ENCODE measurements around the gene AQP12A.
"Not testable (repeated sequence)": the region's sequence is repeated elsewhere in the genome, so short reads cannot be mapped to it uniquely, and the experiment has no call there.

AQP12A gene

DNA sequence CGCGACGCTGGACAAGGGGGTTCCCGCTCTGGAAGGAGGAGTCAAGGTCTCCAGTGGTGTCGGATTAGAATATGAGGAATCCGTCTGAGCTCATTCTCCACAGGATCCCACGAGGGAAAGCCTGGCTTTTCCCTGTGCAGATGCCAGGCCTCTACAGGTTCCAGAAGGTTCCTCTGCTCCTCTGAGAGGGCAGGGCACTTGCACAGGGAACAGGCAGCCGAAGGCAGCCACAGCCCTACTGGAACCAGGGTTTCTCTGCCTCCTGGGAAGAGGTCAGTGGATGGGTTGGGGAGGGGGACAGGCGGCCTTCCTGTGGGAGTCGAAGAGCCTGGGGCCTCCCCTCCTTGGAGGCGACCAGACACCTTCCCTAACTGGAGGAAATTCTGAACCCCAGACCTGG, 1.7 kb upstream of the AQP12A start:
- no peak for DNase-seq

DNA sequence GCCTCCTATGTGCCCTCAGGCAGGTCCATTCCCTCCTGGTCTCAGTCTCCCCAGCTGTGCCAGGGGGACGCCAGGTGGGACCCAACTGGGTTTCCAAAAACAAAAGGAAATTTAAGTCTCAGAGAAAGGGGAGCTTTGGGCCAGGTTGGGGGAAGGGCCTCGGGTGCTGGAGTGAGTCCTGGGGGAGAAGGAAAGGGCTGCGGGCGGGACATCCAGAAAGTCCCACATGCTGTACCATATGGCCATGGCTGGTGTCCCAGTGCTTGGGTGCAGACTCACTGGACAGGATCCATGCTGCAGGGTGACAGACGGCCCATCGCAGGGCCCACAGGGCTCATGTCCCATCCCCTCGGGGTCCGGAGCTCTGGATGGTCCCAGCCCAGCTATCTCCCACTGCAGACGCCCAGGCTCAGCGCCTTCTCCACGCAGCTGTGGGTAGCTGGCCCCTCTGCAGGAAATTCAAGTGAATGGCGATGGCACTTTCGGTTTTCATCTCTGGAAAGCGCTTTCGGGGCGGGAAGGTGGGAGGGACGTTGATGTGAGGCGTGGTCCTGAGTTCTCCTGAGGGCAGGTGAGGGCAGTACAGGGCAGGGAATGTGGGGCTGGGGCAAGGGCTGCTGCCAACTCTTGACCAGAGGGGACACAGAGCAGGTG, 1.1 kb upstream of the AQP12A start:
- DNase-seq = not testable (repeated sequence)

DNA sequence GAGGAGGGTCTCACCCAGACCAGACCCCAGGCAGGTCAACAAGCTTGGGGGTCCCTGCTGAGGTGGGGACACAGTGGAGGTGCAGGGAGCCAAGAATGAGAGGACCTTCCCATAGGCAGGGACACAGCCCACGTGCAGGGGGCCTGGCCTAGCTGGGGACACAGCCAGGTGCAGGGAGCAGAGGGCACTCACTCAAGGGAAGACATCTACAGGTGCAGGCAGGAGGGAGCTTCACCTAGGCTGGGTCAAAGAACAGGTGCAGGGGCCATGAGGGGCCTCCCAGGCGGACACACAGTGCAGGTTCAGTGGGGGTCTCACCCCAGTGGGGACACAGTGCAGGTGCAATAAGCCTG, 615 bp upstream of the AQP12A start:
- DNase-seq = not testable (repeated sequence)

DNA sequence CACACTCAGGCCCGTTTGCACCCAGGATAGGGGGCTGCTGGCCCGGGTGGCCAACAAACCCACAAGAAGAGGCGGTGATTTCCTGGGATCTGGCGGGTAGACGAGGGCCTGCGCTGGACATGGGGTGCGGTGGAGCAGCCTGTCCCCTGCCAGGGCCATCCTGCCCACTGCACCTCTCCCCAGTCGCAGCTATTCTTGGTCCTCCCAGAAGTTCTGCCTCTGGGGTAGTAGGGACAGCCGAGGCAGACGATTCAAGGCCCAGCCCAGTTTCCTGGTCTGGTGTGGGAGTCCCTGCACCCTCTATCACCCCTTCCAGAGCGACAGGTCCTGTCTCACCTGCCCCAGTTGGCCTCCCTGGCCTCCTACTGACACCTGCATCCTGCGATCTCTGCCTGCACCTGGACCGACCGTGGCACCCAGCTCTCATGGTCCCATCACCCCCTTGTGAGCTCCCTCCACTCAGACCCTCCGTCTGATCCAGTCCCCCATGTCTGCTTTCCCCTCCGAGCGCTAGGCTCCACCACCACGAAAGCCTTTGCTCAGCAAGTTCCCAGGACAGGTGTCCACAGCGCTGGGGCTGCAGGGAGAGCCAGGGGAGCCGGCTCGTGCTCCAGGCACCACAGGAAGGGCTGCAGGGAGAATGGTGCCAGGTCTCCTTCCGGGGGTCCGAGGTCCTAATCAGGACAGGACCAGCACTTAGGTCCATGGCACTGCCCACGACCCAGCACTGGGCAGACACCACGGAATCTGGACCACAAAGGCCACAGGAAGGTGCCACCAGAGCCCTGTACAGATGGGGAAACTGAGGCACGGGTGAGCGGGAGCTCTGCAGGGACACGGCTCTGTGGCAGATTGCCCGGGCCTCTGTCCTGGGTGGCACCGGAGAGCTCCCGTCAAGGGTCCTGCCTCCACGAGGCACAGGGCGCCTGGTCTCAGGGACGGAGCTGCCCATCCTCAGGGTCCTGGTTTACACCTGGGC, 1.2 kb downstream of the AQP12A start:
- DNase-seq = not testable (repeated sequence)

DNA sequence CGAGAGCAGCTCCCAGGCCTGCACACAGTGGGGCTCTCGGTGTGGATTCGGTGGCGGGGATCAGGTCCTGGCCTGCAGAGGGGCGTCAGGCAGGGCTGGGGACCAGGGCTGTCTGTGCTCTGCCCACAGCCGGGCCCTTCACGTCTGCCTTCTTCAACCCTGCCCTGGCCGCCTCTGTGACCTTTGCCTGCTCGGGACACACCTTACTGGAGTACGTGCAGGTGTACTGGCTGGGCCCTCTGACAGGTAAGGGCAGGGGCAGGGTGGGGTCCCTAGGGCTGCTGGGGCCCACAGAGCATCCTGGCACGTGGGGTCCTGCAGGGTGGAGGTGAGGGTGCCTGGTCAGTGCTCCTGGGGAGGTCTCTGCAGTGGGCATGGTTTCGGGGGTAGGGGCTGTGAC, 2.6 kb downstream of the AQP12A start:
- DNase-seq = not testable (repeated sequence)

DNA sequence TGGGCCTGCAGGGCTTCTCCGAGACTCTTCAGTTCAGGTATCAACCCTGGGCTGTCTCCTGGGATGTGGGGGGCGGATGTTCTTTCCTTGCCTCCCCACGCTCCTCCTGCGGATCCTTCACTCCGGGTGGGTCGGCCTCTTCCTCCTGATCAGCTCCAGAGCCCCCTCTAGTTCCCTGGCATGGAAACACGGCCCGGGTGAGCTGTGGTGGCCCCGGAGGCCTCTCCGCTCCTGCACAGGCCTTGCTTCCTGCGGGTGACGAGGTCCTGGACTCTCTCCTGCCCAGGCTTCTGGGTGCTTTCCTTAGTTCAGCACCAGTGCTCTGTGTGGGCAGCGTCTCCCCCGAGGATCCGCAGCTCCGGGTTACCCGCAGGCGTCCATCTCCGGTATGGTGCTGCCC, 3.9 kb downstream of the AQP12A start:
- DNase-seq = not testable (repeated sequence)

DNA sequence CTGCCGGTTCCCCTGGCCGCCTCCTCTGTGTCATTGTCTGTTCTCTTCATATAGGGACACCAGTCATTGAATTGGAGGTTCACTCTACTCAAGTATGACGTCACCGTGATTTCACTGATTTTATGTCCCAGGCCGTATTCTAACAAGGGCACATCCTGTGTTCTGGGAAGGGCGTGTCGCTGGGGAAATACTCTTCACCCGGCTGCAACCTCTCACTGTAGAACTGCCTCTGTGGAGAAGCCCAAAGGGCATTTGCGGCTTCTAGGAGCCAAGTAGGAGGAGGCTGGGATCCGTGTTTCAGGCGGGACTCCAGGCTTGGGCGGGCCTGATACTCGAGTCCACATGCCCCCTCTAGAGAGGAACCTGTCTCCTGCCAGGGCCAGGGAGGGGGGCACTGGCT, 4.8 kb downstream of the AQP12A start:
- DNase-seq = not testable (repeated sequence)

DNA sequence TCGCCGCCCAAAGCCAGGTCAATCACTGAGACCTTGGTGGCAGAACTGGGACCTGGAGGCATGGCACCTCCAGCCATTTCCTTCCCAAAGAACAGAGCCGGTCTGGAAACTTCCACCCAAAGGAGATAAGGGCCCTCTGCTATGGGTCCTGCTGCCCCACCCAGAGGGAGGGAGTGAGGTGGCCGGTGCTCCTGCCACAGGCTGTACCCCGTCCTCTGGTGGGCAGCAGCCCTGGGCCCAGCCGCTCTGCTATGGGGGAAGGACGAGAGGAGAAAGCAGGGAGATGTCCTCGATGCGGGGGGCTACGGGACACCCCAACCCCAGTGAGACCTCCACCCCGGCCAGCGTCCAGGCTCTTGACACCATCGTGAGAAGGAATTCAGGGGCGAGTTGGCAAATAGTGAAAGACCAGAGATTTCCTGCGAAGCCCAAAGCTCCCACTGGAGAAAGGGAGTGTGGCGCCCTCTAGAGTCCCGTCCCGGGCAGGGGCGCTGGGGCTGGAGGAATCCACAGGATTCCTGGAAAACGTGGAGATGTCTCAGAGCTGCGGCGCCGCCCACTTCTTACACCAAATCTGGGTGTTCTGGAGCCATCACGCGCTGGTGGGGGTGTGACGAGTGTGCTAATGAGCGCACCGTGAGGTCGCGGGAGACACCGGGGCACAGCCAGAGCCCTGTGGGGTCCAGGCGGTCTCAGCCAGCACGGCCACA, 7.3 kb downstream of the AQP12A start:
- peak; percentile 21 for DNase-seq

DNA sequence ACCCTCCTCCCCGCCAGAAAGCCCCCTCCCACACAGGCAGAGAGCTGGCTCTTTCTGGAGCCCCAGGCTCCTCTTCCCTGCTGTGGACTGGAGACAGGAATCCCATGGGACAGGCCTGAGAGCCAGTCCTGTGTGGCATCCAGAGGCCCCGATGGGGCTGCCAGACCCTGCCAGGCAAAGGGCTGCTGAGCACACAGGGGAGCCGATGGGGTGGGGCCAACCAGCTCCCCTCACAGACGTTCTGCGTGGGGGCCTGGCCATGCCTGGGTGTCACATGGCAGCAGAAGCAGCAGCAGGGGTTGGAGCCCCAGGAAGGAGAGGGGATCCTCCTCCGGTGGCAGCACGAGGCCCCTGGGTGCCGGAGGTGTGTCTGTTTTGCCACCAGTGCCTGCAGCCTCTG, 8.2 kb downstream of the AQP12A start:
- peak; percentile 13 for DNase-seq

DNA sequence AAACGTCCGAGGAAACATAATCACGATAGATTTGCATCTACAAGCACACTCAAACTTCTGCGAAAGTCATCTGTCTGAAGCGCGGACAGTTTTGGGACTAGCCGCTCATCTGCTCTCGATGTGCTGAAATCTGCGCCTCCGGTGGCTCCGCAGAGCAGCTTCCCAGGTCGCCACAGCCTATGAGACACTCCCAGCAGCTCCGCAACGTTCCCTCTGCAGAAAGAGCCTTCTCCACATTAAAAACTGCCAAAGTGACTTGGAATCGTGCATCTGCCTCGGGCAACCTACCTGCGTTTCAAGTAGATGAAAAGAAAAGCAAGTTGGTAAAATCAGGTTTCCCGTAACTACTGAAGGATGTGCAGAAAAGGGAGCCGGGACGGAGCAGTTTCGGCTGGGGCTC, 8.9 kb downstream of the AQP12A start:
- DNase-seq = not testable (repeated sequence)

DNA sequence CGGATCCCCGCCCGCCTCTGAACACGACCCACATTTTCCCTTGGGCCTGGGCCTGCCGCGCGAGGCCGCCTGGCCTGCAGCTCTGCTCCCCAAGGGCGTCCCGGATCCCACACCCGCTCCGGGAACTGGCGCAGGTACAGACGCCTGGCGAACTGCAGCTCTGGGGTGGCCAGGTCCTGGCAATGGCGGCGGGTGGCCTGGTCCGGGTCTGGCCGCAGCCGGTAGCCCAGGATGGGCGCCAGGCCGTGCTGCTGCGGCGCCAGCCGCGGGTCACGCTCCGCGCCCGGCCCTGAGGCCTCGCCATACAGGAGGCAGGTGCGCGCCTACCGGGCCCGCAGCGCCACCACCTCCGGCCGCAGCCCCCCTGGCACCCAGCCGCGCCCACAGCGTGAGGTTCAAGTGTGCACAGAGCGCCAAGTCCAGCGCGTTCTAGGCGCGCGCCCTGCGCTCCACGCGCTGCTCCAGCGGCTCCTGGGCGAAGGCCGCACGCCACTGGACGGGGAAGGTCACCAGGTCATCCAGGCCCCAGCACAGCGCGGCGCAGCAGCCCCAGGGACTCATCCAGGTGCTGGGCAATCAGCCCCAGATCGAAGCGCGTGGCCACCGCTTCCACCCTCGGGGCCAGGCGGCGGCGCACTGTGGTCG, 9.5 kb downstream of the AQP12A start:
- peak; percentile 23 for DNase-seq

DNA sequence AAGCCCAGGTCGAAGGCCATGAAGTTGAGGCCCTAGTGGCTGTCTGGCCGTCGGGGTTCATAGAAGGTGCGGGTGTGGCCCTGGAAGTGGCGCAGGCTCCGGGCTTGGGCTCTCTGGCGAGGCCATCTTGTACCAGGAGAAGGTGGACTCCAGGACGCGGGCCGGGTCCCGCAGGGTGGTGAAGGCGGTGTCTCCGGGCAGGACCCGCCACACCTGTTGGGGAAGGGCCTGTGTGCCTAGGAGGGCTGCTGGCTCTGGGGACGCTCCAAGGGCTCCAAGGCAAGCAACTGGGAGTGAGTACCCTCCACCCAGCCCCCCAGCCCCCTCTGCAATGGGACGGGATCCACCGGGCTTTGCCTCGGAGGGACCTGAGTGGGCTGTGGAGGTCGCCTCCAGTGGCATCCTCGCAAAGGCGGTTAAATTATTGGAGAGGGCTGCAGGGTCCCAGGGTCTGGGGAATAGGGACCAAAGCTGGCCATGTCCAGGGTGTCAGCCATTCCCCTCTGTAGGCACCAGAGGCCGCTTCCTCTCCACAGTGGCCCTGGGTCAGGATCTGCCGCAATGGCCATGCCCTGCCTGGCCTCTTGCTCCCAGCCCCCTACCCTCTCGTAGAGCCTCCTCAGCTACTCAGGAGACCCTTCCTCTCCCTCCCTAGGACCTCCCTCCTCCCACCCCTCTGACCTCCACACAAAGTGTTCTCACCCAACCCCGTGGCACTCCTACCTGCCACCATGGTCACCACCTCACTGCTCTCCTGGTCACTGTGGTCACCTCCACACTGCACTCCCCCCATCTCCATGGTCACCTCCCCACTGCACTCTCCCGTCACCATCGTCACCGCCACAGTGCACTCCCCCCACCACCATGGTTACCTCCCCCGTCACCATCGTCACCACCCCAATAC, 10.3 kb downstream of the AQP12A start:
- peak; percentile 26 for DNase-seq

DNA sequence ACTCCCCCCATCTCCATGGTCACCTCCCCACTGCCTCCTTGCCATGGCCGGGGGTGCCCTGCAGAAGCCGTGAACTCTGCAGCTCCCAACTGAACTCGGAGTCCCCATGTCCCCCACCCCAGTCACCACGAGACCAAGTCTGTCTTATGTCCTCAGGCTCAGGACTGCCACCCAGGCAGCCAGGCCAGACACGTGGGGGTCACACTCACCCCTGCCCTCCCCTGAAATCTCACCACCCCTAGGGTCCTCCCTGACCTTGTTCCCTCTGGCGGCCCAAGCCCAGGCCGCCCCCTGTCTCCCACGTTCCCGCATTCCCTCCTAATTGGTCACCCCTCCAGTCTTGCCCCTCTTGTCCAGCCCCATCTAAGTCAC, 11.0 kb downstream of the AQP12A start:
- DNase-seq = peak; percentile 8

DNA sequence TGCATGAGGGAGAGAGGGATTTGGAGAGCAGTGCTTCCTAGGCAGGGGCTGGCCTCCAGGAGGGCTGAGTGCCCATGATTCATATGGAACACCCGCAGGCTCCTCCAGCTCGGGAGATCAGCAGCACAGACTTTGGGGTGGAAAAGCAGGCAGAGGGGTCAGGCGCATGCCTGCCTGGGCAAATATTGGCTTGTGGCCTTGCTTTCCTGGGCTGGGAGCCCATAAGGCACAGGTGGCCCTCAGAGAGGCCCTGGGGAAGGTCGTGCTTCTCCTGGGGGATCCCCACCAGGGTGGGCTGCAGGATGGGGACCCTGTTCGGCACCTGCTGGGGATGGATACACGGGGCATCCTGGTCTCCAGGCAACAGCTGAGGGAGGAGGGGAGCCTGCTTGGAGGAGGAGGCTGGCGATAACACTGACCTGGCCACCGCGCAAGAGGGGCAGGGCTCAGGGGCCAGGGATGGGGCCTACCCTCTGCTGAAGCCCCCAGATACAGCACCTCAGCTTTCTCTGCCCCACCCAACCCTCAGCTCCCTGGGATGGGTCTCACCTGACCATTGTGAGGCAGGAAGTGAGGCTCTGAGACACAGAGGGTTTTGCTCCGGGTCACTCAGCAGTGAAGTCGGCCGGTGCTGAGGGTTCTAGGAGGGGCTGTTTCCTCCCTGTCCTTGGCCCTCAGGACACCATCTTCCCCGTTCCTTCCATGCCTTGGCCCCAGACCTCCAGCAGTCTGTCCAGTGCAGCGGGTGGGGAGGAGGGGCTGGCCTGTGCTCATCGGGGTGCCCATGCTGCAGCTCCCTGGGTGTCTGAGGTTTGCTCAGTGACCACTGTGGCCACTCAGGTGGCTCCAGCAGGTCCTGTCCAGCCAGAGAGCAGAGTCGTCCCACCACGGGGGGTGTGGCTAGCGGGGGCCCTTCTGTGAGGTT, 12.0 kb downstream of the AQP12A start:
- peak; percentile 19 for DNase-seq

DNA sequence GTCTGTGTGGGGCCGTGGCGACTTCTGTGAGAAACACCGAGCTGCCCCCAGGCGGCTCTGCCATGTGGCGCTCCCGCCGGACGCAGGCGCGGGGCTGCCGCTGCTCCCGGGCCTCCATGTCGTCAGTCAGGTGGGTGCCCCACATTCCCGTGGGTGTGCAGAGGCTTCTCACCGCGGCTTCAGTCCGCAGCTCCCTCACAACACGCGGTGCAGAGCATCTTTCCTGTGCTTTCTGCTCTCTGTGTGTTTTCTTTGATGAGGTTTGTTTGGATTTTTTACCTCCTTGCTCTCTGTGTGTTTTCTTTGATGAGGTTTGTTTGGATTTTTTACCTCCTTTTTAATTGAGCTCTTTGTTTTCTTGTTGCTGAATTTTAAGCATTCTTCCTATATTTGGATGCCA, 13.0 kb downstream of the AQP12A start:
- DNase-seq = peak; percentile 16

DNA sequence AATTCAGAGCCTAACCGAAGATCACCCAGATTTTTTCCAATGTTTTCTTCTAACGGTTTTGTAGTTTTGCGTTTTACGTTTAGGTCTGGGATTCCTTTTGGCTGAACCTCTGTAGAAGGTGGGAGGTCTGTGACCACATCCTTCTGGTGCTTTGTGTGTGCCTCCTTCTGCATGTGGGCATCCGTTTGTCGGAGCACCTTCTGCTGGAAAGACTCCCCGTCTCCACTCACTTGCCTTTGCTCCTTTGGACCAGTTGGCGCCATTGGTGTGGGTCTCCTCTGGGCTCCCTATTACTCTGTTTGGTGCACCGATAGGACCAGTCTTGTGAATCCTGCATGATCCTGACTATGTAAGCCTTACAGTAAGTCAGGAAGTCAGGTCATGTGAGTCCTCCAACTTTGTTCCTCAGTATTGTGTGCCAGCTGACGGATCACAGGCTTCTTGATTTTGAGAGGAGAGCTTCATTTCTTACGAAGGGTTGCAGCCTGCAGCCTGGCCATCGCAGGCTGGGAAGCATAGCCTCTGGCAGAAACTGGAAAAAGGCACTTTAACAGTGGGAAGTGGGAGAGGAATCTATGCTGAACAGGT, 13.6 kb downstream of the AQP12A start:
- peak; percentile 19 for DNase-seq

DNA sequence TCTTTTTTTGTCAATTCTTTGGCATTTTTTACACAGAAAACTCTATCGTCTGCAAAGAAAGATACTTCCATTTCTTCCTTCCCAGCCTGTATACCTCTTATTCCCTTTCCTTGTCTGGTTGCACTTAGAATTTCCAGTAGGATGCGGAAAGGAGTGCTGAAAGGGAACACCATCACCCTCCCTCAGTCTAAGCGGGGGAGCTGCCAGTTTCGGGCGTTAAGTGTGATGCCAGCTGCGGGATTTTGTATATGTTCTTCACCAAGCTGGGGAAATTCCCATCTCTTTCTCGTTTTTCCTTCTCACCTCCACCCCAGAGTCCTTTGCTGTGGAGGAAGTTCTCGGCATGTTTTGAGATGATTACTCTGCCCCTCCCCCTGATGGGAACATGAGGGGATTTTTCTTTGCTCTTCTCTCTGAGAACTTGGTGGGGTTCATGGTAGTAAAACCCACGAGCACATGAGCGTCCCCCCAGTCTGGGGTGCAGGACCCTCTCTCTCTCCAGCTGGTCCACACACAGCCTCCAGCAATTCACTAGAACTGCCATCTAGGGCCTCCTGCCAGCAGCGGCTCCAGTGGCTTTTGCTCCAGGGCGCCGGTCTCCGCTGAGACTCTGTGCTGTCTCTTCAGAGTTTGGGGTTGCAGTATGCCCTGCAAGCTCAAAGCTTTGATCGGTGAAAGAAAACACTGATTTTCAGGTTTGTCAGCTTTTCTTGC, 15.5 kb downstream of the AQP12A start:
- DNase-seq = no peak

DNA sequence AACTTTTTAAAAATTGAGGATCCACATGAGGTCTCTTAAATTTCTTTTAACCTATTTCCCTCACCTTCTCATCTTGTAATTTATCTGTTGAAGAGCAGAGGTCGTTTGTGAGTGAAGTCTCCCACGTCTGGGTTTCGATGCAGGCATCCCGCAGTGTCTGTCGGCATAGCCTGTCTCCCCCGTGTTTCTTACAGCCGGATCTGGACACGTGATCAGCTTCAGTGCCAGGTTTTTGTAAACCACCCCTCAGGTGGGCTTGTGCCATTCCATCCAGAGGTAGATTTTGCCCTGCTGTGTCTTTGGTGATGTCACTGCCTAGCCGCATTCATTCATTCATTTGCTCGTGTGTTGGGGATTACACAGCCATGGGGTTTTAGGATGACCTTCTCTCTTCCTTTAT, 16.2 kb downstream of the AQP12A start:
- no peak for DNase-seq

DNA sequence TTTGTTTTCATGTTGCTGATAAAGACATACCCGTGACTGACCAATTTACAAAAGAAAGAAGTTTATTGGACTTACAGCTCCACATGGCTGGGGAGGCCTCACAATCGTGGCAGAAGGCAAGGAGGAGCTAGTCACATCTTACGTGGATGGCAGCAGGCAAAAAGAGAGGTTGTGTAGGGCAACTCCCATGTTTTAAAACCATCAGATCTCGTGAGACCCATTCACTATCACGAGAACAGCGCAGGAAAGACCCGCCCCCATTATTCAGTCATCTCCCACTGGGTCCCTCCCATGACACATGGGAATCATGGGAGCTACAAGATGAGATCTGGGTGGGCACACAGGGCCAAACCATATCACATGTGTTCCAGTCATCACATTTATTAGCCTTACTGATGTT, 16.8 kb downstream of the AQP12A start:
- no peak for DNase-seq

DNA sequence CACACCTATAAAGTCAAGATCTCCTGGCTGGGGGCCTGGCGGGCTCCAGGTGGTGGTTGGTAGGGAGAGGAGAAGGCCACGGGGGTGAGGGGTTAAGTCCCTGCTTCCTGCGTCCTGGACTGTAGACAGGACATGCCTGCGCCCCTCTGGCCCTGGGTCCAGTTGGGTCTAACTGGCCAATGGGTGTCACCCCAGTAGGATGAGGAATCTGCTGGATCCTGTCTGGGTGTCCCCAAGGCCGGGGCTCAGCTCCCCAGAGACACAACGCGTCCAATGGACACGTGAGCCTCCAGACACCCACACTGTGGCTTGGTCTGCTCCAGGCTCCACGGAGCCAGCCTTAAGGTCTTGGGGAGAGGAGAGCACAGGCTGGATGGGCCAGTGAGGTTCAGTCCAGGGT, 19.6 kb downstream of the AQP12A start:
- no peak for DNase-seq
